GM12878 (cell line): ENCODE results near the gene MED13.
"Not testable (repeated sequence)": the region's sequence is repeated elsewhere in the genome, so short reads cannot be mapped to it uniquely, and the experiment has no call there.

ENCODE experiments used
- CHD2 ChIP-seq: IDR thresholded peaks from 2 replicates; pipeline ENCODE4 v1.6.1; 2011; ENCODE audit warnings: low read depth, low read length, improper control_type of control experiment, borderline replicate concordance
- EGR1 ChIP-seq, 2 experiments: IDR thresholded peaks; 1 replicate in 1 of 2; 2 replicates in 1 of 2; pipeline ENCODE4 v1.6.1; 2011 to 2012; ENCODE audit warnings: low read depth in 2 of 2, low read length in 2 of 2, borderline replicate concordance in 1 of 2, mild to moderate bottlenecking in 1 of 2, moderate library complexity in 1 of 2
- POLR2A ChIP-seq: IDR thresholded peaks from 2 replicates; pipeline ENCODE4 v1.6.1; 2011; ENCODE audit warnings: low read depth, mild to moderate bottlenecking, low read length
- SIN3A ChIP-seq: IDR thresholded peaks from 2 replicates; pipeline ENCODE4 v1.6.1; 2012; ENCODE audit warnings: low read depth, low read length, improper control_type of control experiment
- SPI1 ChIP-seq: IDR thresholded peaks from 2 replicates; pipeline ENCODE4 v1.6.1; 2011; ENCODE audit warnings: low read depth, mild to moderate bottlenecking, low read length, moderate library complexity, borderline replicate concordance; ENCODE audit not compliant: insufficient read depth
- ZNF217 ChIP-seq: fragments of 450-650 bp; IDR thresholded peaks from 2 replicates; pipeline ENCODE4 v1.6.1; 2017; ENCODE audit warnings: antibody characterized with exemption, mild to moderate bottlenecking
- TF ChIP-seq, protein P1 (sequence below): IDR thresholded peaks from 2 replicates; pipeline ENCODE4 v1.6.1; 2012; ENCODE audit warnings: mild to moderate bottlenecking, low read depth, low read length
- TF ChIP-seq, protein P2 (sequence below): IDR thresholded peaks from 2 replicates; pipeline ENCODE4 v1.6.1; 2012; ENCODE audit warnings: low read depth, low read length, improper control_type of control experiment
- TF ChIP-seq, protein P3 (sequence below): fragments of 450-650 bp; IDR thresholded peaks from 2 replicates; pipeline ENCODE4 v1.6.1; 2017; ENCODE audit warnings: mild to moderate bottlenecking

DNA sequence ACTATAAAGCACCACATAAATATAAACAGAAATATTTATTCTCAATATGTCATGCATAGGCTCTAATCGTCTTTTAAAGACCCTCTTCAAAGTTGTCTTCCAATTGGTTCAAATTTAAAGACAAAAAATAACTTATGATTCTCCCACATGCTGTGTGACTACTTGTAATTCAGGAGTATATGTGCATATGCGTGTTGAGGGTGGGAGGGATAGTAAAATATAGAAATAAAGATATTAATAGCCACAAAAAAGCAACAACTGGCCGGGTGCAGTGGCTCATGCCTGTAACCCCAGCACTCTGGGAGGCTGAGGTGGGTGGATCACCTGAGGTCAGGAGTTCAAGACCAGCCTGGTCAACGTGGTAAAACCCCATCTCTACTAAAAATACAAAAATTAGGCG lies 170.8 kb downstream of the MED13 start:
- TF ChIP-seq POLR2A; SPI1; ZNF217; CHD2; SIN3A; EGR1 (IDR thresholded peaks at IDR 0.05; ENCODE audit: borderline replicate concordance in 1 of 2, low read depth in 2 of 2, low read length in 2 of 2): not testable (repeated sequence)
- TF ChIP-seq, protein P1, sequence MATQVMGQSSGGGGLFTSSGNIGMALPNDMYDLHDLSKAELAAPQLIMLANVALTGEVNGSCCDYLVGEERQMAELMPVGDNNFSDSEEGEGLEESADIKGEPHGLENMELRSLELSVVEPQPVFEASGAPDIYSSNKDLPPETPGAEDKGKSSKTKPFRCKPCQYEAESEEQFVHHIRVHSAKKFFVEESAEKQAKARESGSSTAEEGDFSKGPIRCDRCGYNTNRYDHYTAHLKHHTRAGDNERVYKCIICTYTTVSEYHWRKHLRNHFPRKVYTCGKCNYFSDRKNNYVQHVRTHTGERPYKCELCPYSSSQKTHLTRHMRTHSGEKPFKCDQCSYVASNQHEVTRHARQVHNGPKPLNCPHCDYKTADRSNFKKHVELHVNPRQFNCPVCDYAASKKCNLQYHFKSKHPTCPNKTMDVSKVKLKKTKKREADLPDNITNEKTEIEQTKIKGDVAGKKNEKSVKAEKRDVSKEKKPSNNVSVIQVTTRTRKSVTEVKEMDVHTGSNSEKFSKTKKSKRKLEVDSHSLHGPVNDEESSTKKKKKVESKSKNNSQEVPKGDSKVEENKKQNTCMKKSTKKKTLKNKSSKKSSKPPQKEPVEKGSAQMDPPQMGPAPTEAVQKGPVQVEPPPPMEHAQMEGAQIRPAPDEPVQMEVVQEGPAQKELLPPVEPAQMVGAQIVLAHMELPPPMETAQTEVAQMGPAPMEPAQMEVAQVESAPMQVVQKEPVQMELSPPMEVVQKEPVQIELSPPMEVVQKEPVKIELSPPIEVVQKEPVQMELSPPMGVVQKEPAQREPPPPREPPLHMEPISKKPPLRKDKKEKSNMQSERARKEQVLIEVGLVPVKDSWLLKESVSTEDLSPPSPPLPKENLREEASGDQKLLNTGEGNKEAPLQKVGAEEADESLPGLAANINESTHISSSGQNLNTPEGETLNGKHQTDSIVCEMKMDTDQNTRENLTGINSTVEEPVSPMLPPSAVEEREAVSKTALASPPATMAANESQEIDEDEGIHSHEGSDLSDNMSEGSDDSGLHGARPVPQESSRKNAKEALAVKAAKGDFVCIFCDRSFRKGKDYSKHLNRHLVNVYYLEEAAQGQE, result not testable (repeated sequence)
- TF ChIP-seq, protein P2, sequence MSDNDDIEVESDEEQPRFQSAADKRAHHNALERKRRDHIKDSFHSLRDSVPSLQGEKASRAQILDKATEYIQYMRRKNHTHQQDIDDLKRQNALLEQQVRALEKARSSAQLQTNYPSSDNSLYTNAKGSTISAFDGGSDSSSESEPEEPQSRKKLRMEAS, result not testable (repeated sequence)
- TF ChIP-seq, protein P3, sequence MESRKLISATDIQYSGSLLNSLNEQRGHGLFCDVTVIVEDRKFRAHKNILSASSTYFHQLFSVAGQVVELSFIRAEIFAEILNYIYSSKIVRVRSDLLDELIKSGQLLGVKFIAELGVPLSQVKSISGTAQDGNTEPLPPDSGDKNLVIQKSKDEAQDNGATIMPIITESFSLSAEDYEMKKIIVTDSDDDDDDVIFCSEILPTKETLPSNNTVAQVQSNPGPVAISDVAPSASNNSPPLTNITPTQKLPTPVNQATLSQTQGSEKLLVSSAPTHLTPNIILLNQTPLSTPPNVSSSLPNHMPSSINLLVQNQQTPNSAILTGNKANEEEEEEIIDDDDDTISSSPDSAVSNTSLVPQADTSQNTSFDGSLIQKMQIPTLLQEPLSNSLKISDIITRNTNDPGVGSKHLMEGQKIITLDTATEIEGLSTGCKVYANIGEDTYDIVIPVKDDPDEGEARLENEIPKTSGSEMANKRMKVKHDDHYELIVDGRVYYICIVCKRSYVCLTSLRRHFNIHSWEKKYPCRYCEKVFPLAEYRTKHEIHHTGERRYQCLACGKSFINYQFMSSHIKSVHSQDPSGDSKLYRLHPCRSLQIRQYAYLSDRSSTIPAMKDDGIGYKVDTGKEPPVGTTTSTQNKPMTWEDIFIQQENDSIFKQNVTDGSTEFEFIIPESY, result not testable (repeated sequence)
